ENCODE data around the gene RILPL1. TPM values are rescaled to one million over a fixed set of nuclear protein-coding genes. Genes with fewer than 3 reads are reported as not detected.

The RILPL1 gene
- total RNA-seq, 1 donor from 2014 or later, result 6.2 TPM

DNA sequence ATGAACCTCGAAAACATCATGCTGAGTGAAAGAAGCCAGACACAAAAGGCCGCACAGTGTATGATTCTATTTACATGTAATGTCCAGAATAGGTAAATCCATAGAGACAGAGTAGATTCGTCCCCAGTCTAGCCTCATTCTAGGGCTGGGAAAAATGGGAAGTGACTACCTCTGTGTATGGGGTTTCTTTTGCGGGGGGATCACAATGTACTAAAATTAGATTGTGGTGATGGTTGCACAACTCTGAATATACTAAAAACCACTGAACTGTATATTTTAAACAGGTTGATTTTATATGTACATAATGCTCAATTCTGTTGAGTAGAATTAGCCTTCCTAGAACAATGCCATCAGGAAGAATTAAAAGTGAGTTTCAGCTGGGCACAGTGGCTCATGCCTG lies 90.7 kb downstream of the RILPL1 start:
- Mint-ChIP-seq H3K9me3 (ENCODE audit: unreplicated experiment) (peaks cover 1% of the 10 kb centered on the region), H3K27ac (ENCODE audit: unreplicated experiment) (no peak overlapping the region), H3K36me3 (ENCODE audit: unreplicated experiment) (no peaks in the 10 kb centered on the region), H3K4me1 (ENCODE audit: low read depth, unreplicated experiment) (no peaks in the 10 kb centered on the region), H3K4me3 (ENCODE audit: unreplicated experiment) (no peak overlapping the region), H3K27me3 (ENCODE audit: unreplicated experiment) (no peaks in the 10 kb centered on the region)
- TF ChIP-seq, protein P1, sequence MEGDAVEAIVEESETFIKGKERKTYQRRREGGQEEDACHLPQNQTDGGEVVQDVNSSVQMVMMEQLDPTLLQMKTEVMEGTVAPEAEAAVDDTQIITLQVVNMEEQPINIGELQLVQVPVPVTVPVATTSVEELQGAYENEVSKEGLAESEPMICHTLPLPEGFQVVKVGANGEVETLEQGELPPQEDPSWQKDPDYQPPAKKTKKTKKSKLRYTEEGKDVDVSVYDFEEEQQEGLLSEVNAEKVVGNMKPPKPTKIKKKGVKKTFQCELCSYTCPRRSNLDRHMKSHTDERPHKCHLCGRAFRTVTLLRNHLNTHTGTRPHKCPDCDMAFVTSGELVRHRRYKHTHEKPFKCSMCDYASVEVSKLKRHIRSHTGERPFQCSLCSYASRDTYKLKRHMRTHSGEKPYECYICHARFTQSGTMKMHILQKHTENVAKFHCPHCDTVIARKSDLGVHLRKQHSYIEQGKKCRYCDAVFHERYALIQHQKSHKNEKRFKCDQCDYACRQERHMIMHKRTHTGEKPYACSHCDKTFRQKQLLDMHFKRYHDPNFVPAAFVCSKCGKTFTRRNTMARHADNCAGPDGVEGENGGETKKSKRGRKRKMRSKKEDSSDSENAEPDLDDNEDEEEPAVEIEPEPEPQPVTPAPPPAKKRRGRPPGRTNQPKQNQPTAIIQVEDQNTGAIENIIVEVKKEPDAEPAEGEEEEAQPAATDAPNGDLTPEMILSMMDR (IDR thresholded peaks at IDR 0.05; ENCODE audit: partially characterized antibody, unreplicated experiment), result no peak
- DNase-seq, result no peak

DNA sequence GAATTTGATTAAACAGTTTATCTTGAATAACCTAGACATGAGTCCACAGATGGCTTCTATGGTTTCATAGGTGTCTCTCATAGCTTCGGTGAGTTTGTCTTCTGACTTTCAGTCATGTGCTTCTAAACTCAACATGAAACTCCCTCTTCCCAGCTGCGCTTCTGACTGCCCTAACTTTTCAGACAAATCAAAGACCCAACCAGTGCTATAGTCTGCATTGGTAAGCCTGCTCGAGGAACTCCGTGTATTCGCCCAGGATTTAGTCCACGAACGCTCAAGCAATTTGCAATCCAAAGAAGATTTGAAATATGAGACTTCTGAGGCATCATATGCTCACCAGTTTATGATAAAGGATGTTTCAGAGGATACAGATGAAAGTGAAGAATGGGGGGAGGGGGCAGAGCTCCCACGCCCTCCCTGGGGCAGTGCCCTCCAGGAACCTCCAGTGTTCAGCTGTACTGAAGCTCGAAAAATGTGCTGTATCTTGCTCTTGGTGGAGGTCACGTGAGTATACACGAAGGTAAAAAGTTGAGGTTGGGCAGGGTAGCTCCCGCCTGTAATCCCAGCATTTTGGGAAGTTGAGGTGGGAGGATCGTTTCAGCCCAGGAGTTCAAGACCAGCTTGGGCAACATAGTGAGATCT lies 91.9 kb downstream of the RILPL1 start:
- no peaks in the 10 kb centered on the region for H3K27me3 Mint-ChIP-seq (ENCODE audit: unreplicated experiment)
- DNase-seq, result no peak
- H3K27ac Mint-ChIP-seq (ENCODE audit: unreplicated experiment), result no peak overlapping the region
- TF ChIP-seq, protein P1 (IDR thresholded peaks at IDR 0.05; ENCODE audit: partially characterized antibody, unreplicated experiment), result no peak
- no peak overlapping the region for H3K4me3 Mint-ChIP-seq (ENCODE audit: unreplicated experiment)
- H3K36me3 Mint-ChIP-seq (ENCODE audit: unreplicated experiment), result no peaks in the 10 kb centered on the region
- H3K4me1 Mint-ChIP-seq (ENCODE audit: low read depth, unreplicated experiment), result no peaks in the 10 kb centered on the region
- H3K9me3 Mint-ChIP-seq (ENCODE audit: unreplicated experiment), result peaks cover 3% of the 10 kb centered on the region

DNA sequence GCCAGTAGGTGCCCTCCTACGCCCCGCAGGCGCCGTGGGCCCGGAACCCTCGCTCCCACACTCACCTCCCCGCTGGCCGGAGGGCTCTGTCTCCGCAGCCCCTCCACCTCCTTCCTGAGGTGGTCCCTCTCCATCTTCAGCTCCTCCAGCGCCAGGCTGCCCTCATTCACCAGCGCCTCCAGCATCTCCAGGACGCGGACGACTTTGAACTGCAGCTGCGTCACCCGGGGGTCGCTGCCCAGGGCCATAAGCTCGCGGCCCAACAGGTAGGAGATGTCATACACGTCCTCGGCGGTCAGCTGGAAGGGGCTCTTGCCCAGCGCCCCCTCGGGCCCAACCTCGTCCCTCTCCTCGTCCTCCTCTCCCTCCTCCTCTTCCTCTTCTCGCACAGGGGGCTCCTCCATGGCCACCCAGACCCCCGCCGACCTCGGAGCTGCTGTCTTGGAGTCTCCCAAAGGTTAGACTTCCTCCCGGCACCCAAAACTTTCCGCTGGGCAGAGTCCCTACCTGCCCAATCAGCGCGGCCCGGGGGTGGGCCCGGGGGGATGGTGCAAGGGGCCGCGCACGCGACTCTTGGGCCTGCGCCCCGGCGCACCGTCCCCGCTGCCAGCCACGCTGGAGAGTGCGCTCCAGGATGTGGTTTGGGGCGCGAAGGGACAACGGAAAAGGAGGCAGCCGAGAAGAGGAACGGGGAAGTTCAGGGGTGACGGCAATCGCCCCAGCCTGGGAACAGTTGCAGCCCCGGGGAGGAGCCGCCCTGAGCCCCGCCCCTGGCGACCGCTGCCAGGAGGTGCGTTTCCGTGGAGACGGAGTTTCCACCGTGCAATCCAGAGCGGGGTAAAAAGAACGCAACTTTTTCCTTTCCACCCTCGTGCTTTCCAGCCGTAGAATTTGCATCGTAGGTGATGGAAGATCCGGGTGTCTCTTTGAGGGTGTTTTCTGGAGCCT lies 97.2 kb downstream of the RILPL1 start, which contains the start of gene RILPL2:
Gene RILPL2, minus strand, starts transcription at position 668 of the 948 bp plus-strand sequence. Its CDS starts 264 bp downstream, at position 404.
- H3K9me3 Mint-ChIP-seq (ENCODE audit: unreplicated experiment), result peaks cover 2% of the 10 kb centered on the region
- H3K27me3 Mint-ChIP-seq (ENCODE audit: unreplicated experiment), result peaks cover 2% of the 10 kb centered on the region
- DNase-seq, result peak; percentile 68
- H3K27ac Mint-ChIP-seq (ENCODE audit: unreplicated experiment), result no peak within 1 kb of the TSS
- TF ChIP-seq, protein P1 (IDR thresholded peaks at IDR 0.05; ENCODE audit: partially characterized antibody, unreplicated experiment), result peak; percentile 15
- H3K36me3 Mint-ChIP-seq (ENCODE audit: unreplicated experiment), result no peaks in the 10 kb centered on the region
- no peaks in the 10 kb centered on the region for H3K4me1 Mint-ChIP-seq (ENCODE audit: low read depth, unreplicated experiment)
- peak within 1 kb of the TSS; percentile 90 for H3K4me3 Mint-ChIP-seq (ENCODE audit: unreplicated experiment)

DNA sequence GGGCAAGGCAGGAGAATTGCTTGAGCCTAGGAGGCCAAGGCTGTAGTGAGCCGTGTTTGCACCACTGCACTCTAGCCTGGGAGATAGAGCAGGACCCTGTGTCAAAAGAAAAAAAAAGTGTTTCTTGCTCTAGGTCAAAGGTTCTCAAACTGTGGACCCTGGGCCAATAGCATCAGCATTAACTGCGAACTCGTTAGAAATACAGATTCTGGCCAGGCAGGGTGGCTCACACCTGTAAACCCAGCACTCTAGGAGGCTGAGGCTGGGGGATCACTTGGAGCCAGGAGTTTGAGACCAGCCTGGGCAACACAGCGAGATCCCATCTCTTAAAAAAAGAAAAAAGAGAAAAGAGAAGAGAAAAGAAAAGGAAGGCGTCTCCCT lies 97.9 kb downstream of the RILPL1 start:
- Mint-ChIP-seq H3K9me3 (ENCODE audit: unreplicated experiment) (peaks cover 2% of the 10 kb centered on the region), H3K4me1 (ENCODE audit: low read depth, unreplicated experiment) (no peaks in the 10 kb centered on the region), H3K27ac (ENCODE audit: unreplicated experiment) (no peak overlapping the region), H3K4me3 (ENCODE audit: unreplicated experiment) (peak overlapping the region; percentile 80), H3K27me3 (ENCODE audit: unreplicated experiment) (peaks cover 2% of the 10 kb centered on the region), H3K36me3 (ENCODE audit: unreplicated experiment) (no peaks in the 10 kb centered on the region)
- TF ChIP-seq, protein P1 (IDR thresholded peaks at IDR 0.05; ENCODE audit: partially characterized antibody, unreplicated experiment), result no peak
- DNase-seq, result no peak
